HepG2 (cell line): ENCODE measurements around the gene RAD23A. TPM values are rescaled to one million over a fixed set of nuclear protein-coding genes. Genes with fewer than 3 reads are reported as not detected.

Experiments
- ARNT ChIP-seq: fragments of 450-650 bp; IDR thresholded peaks from 2 replicates; pipeline ENCODE4 v1.6.1; 2017
- CBX5 ChIP-seq: sonication (generic); formaldehyde crosslinking; IDR thresholded peaks from 2 replicates; pipeline ENCODE4 v1.4.0; 2020; ENCODE audit warnings: missing genetic modification reagents, borderline replicate concordance
- ERF ChIP-seq: IDR thresholded peaks from 2 replicates; pipeline ENCODE4 v1.6.1; 2018; ENCODE audit warnings: missing biosample characterization, missing genetic modification reagents
- GFI1 ChIP-seq: sonication (generic); formaldehyde crosslinking; IDR thresholded peaks from 2 replicates; pipeline ENCODE4 v1.5.0; 2020; ENCODE audit warnings: missing genetic modification reagents, mild to moderate bottlenecking, borderline replicate concordance
- HCFC1 ChIP-seq: fragments of 150-350 bp; IDR thresholded peaks from 2 replicates; pipeline ENCODE4 v1.6.1; 2014; ENCODE audit warnings: low read depth, low read length
- KDM5A ChIP-seq: fragments of 200-600 bp; sonication (generic); IDR thresholded peaks from 2 replicates; pipeline ENCODE4 v1.7.0; 2018; ENCODE audit warnings: antibody characterized with exemption, mild to moderate bottlenecking, low read length, borderline replicate concordance
- KDM5B ChIP-seq: sonication (generic); formaldehyde crosslinking; IDR thresholded peaks from 2 replicates; pipeline ENCODE4 v1.4.0; 2020; ENCODE audit warnings: missing genetic modification reagents, mild to moderate bottlenecking, borderline replicate concordance
- KMT2B ChIP-seq: IDR thresholded peaks from 2 replicates; pipeline ENCODE4 v1.6.1; 2016; ENCODE audit warnings: missing genetic modification reagents, missing compliant biosample characterization
- SP4 ChIP-seq: sonication (generic); formaldehyde crosslinking; IDR thresholded peaks from 2 replicates; pipeline ENCODE4 v1.8.1; 2023; ENCODE audit warnings: mild to moderate bottlenecking, missing genetic modification reagents
- TCF12 ChIP-seq, 2 experiments: fragments of 450-650 bp in 1 of 2; sonication (generic) in 1 of 2; formaldehyde crosslinking in 1 of 2; IDR thresholded peaks; 2 replicates each; pipeline versions ENCODE4 v1.6.1 to v1.8.0; 2017 to 2022; ENCODE audit warnings: antibody characterized with exemption in 1 of 2, mild to moderate bottlenecking in 1 of 2, missing genetic modification reagents in 1 of 2, moderate library complexity in 1 of 2
- TP53 ChIP-seq: sonication (generic); formaldehyde crosslinking; conservative IDR thresholded peaks from 2 replicates; pipeline ENCODE4 v1.4.0; 2020; ENCODE audit warnings: missing genetic modification reagents
- ZBTB21 ChIP-seq: sonication (generic); formaldehyde crosslinking; IDR thresholded peaks from 2 replicates; pipeline ENCODE4 v1.4.0; 2020; ENCODE audit warnings: missing genetic modification reagents
- ZC3H13 ChIP-seq: sonication (generic); formaldehyde crosslinking; IDR thresholded peaks from 2 replicates; pipeline ENCODE4 v1.8.1; 2023; ENCODE audit warnings: mild to moderate bottlenecking, missing genetic modification reagents, moderate library complexity
- ZFX ChIP-seq: sonication (generic); formaldehyde crosslinking; IDR thresholded peaks from 2 replicates; pipeline ENCODE4 v1.4.0; 2020; ENCODE audit warnings: mild to moderate bottlenecking, low read depth, missing genetic modification reagents, moderate library complexity
- ZNF234 ChIP-seq: sonication (generic); formaldehyde crosslinking; conservative IDR thresholded peaks from 2 replicates; pipeline ENCODE4 v1.5.1; 2020; ENCODE audit warnings: mild to moderate bottlenecking, missing genetic modification reagents
- ZNF672 ChIP-seq: sonication (generic); formaldehyde crosslinking; IDR thresholded peaks from 2 replicates; pipeline ENCODE4 v1.8.1; 2022; ENCODE audit warnings: missing genetic modification reagents
- ZNF792 ChIP-seq: IDR thresholded peaks from 2 replicates; pipeline ENCODE4 v1.6.1; 2016
- polyA plus RNA-seq, 8 experiments: library from polyadenylated mRNA; depleted of rRNA in 3 of 8; stranded (reverse) in 7 of 8; unstranded in 1 of 8; fragments of >200 nt; fragmentation: Illumina TruSeq in 4 of 8; extraction: Trizol in 4 of 8; gene quantifications; 2 replicates each; pipeline versions ENCODE4 v1.2.1 to v1.2.3, GENCODE V29; 2011 to 2016; ENCODE audit warnings: low read depth in 4 of 8, missing spikeins in 1 of 8, mixed read lengths in 1 of 8; ENCODE audit not compliant: insufficient read depth in 1 of 8
- total RNA-seq, 5 experiments: library from RNA; depleted of rRNA; stranded (reverse); fragments of >200 nt; fragmentation: Illumina TruSeq; extraction: Trizol; gene quantifications; 2 replicates each; pipeline ENCODE4 v1.2.3, GENCODE V29; 2016; ENCODE audit warnings: low read depth in 1 of 5
- TF ChIP-seq, protein P1 (sequence below): sonication (generic); formaldehyde crosslinking; IDR thresholded peaks from 2 replicates; pipeline ENCODE4 v1.5.0; 2020; ENCODE audit warnings: mild to moderate bottlenecking, missing genetic modification reagents
- TF ChIP-seq, protein P2 (sequence below): sonication (generic); formaldehyde crosslinking; IDR thresholded peaks from 2 replicates; pipeline ENCODE4 v1.5.0; 2020; ENCODE audit warnings: mild to moderate bottlenecking, missing genetic modification reagents, borderline replicate concordance
- TF ChIP-seq, protein P3 (sequence below): sonication (generic); formaldehyde crosslinking; conservative IDR thresholded peaks from 2 replicates; pipeline ENCODE4 v1.4.0; 2020; ENCODE audit warnings: missing genetic modification reagents
- TF ChIP-seq, protein P4 (sequence below): sonication (generic); formaldehyde crosslinking; IDR thresholded peaks from 2 replicates; pipeline ENCODE4 v1.4.0; 2020; ENCODE audit warnings: missing genetic modification reagents, borderline replicate concordance

Gene RAD23A
- total and polyA plus RNA-seq, 2 of the 13 experiments (the other 11 are each of a cell fraction or from before 2014, with no cell fraction given), result 42.5 to 54.2 TPM

DNA sequence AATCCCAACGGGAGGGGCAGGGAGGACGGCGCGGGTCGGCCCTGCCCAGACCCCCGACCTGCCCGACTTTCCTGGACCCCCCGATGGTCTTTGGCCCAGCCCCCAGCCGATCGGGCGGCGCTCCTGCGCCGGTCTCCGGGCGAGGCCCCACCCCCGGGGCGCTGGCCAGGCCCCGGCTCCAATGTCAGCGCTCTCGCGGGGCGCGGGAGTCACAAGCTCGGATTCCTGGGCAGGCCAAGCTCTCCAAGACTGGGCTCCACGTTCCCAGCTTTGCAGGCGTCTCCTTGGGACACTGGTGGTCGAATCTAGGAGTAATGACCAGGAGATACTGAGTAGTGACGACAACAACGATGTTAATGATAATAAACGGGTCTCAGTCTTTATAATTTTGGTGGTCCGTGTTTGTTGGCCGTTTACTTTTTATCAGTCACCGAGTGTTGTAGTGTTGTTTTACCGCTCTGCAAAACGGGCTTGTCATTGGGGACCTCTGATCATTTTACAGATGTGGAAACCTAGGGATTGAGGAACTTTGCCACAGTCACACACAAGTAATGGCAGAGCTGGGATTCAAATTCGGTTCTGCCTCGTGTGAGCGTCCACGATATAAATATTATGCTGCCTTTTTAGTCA, 545 bp downstream of the RAD23A start (continued):
- TF ChIP-seq, protein P1, sequence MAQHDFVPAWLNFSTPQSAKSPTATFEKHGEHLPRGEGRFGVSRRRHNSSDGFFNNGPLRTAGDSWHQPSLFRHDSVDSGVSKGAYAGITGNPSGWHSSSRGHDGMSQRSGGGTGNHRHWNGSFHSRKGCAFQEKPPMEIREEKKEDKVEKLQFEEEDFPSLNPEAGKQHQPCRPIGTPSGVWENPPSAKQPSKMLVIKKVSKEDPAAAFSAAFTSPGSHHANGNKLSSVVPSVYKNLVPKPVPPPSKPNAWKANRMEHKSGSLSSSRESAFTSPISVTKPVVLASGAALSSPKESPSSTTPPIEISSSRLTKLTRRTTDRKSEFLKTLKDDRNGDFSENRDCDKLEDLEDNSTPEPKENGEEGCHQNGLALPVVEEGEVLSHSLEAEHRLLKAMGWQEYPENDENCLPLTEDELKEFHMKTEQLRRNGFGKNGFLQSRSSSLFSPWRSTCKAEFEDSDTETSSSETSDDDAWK (CRISPR knock-in tag), result no peak
- TF ChIP-seq GFI1 (peak; percentile 4; the same call in 1 of the 2 replicates), HCFC1 (no peak), ZNF672 (CRISPR knock-in tag) (no peak), KDM5B (CRISPR knock-in tag) (no peak), ERF (no peak), ZFX (CRISPR knock-in tag) (peak; percentile 56; the same call in 1 of the 2 replicates), ARNT (no peak), TP53 (no peak), KDM5A (peak; percentile 59; the same call in 1 of the 2 replicates), ZNF234 (CRISPR knock-in tag) (no peak), ZBTB21 (no peak), SP4 (CRISPR knock-in tag) (no peak), TCF12 (IDR thresholded peaks at IDR 0.05) (no peak), TCF12 (CRISPR knock-in tag; IDR thresholded peaks at IDR 0.05) (0 out of 2 replicates have a peak, but pooled peaks have one; percentile 53), CBX5 (no peak), ZNF792 (no peak), KMT2B (CRISPR knock-in tag) (no peak), ZC3H13 (CRISPR knock-in tag) (0 out of 2 replicates have a peak, but pooled peaks have one; percentile 41)
- TF ChIP-seq, protein P2, sequence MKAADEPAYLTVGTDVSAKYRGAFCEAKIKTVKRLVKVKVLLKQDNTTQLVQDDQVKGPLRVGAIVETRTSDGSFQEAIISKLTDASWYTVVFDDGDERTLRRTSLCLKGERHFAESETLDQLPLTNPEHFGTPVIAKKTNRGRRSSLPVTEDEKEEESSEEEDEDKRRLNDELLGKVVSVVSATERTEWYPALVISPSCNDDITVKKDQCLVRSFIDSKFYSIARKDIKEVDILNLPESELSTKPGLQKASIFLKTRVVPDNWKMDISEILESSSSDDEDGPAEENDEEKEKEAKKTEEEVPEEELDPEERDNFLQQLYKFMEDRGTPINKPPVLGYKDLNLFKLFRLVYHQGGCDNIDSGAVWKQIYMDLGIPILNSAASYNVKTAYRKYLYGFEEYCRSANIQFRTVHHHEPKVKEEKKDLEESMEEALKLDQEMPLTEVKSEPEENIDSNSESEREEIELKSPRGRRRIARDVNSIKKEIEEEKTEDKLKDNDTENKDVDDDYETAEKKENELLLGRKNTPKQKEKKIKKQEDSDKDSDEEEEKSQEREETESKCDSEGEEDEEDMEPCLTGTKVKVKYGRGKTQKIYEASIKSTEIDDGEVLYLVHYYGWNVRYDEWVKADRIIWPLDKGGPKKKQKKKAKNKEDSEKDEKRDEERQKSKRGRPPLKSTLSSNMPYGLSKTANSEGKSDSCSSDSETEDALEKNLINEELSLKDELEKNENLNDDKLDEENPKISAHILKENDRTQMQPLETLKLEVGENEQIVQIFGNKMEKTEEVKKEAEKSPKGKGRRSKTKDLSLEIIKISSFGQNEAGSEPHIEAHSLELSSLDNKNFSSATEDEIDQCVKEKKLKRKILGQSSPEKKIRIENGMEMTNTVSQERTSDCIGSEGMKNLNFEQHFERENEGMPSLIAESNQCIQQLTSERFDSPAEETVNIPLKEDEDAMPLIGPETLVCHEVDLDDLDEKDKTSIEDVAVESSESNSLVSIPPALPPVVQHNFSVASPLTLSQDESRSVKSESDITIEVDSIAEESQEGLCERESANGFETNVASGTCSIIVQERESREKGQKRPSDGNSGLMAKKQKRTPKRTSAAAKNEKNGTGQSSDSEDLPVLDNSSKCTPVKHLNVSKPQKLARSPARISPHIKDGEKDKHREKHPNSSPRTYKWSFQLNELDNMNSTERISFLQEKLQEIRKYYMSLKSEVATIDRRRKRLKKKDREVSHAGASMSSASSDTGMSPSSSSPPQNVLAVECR (CRISPR knock-in tag), result 0 out of 2 replicates have a peak, but pooled peaks have one; percentile 12
- TF ChIP-seq, protein P3, sequence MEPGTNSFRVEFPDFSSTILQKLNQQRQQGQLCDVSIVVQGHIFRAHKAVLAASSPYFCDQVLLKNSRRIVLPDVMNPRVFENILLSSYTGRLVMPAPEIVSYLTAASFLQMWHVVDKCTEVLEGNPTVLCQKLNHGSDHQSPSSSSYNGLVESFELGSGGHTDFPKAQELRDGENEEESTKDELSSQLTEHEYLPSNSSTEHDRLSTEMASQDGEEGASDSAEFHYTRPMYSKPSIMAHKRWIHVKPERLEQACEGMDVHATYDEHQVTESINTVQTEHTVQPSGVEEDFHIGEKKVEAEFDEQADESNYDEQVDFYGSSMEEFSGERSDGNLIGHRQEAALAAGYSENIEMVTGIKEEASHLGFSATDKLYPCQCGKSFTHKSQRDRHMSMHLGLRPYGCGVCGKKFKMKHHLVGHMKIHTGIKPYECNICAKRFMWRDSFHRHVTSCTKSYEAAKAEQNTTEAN (CRISPR knock-in tag), result peak; percentile 6; the same call in 1 of the 2 replicates
- TF ChIP-seq, protein P4, sequence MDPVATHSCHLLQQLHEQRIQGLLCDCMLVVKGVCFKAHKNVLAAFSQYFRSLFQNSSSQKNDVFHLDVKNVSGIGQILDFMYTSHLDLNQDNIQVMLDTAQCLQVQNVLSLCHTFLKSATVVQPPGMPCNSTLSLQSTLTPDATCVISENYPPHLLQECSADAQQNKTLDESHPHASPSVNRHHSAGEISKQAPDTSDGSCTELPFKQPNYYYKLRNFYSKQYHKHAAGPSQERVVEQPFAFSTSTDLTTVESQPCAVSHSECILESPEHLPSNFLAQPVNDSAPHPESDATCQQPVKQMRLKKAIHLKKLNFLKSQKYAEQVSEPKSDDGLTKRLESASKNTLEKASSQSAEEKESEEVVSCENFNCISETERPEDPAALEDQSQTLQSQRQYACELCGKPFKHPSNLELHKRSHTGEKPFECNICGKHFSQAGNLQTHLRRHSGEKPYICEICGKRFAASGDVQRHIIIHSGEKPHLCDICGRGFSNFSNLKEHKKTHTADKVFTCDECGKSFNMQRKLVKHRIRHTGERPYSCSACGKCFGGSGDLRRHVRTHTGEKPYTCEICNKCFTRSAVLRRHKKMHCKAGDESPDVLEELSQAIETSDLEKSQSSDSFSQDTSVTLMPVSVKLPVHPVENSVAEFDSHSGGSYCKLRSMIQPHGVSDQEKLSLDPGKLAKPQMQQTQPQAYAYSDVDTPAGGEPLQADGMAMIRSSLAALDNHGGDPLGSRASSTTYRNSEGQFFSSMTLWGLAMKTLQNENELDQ (CRISPR knock-in tag), result no peak
